Ecto neural progenitor cell (in vitro differentiated cells): ENCODE results near the gene SEMA6A.

Source experiments
- DNase-seq: peaks from one replicate; pipeline ENCODE4 v3.0.0-alpha.2; 2018; ENCODE audit warnings: low spot score

Gene SEMA6A

DNA sequence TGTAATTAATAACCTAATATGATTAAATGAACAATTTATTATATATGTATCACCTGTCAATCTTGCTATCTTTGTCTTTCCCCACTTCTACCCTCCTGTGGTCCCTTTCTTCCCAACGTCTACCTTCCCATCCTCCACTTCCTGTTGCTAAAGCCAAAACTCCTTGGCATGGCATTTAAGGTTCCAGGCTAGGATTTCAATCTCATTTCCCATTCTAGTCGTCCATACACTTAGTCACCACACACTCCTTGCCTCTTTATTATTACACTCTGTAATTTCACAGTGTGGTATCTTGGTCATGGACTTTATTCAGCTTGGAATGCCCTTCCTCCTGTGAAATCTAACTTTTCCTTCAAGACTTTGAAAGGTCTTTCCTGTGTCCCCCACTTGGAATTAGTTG, 115.3 kb downstream of the SEMA6A start:
- DNase-seq, result no peak

DNA sequence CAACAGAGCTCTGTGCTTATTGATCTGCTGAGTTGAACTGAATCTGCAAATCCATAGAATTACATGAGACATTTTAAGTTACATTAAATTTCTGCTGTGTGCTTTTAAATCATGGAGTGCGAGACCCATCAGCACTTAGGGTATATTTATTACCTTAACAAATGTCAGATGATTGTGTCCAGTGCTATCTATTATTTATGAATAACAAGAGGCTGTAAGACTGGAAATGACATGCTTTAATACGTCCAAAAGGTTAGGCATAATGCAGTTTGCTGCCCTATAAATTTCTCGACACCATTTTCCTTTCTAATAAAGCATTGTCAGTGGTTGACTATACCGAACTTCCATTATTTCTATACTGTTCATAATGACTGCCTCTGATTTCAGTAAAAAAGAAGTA, 117.6 kb downstream of the SEMA6A start:
- DNase-seq, result no peak

DNA sequence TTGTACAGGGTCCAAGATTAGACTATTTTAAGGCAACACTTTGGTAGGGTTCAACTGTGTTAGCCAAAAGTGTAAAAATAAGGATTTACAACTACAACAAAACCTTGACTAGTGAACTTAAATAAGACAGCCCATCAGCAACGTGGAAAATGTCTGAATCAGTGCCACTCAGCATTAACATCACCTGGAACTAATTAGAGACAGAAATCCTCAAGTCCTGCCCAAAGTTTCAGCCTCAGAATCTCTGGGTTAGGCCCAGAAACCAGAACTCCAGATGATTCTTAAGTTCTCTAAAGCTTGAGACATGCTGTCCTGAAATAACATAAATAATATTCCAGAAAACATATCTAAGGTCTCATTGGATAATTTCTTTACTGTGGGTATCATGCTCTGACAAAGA, 118.6 kb downstream of the SEMA6A start:
- no peak for DNase-seq

DNA sequence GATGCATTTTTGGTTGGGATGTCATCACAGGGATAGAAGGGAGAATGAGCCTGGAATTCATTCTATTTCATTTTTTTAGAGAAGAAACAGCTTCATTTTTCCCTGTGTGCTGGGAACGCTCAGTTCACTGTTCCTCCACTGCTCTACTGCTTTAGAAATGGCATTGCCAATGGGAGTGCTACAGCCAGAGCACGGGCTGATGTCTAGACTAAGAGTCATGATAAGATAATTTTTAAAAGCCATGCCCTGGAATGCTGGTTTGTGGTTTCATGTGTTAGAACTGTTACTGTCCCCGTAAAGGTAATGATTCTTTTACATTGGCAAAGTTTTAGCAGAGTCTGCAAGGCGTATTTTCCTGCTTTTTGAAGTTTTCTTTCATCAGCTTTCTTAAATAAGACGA, 119.6 kb downstream of the SEMA6A start:
- DNase-seq, result no peak

DNA sequence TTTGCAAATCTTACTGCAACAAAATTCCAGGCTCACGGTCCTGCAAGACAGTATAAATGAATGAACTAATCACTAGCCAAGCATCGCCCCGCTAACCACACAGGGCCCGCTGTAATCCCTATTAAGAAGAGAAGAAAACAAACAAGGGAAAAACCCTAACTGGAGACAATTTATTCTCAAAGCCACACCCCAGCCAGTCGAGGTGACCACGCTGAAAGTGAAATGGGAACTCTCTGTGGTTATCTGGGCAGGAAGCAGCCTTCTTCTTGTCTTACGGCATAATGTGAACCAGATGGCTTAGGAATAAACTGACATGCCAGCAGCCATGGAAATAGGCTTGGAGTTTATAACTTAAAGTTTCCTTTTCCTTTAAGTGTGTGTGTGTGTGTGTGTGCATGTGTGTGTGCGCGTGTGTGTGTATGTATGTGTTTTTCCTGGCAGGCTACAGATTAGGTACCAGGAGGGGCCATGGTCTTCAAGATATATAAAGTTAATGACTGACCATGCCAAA, 120.2 kb downstream of the SEMA6A start:
- DNase-seq, result no peak

DNA sequence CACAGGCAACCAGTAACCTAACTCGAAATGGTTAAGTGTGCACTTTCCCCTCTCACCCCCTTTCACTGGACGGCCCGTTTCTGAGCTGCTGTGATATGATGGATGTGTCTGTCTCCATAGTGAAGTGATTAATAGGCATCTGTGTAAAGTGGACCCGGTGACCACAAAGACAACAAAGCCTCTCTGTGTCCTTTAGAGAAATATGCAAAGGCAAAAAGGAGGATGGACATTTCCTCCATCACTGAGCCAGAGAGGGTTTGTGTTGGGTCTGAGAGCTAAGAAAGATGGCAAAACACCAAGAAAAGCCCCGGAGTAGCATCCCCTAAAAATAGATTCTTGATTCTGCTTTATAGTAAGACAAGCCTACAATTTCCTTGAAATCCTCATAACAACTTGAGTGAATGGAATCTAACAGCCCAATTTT, 120.6 kb downstream of the SEMA6A start:
- no peak for DNase-seq

DNA sequence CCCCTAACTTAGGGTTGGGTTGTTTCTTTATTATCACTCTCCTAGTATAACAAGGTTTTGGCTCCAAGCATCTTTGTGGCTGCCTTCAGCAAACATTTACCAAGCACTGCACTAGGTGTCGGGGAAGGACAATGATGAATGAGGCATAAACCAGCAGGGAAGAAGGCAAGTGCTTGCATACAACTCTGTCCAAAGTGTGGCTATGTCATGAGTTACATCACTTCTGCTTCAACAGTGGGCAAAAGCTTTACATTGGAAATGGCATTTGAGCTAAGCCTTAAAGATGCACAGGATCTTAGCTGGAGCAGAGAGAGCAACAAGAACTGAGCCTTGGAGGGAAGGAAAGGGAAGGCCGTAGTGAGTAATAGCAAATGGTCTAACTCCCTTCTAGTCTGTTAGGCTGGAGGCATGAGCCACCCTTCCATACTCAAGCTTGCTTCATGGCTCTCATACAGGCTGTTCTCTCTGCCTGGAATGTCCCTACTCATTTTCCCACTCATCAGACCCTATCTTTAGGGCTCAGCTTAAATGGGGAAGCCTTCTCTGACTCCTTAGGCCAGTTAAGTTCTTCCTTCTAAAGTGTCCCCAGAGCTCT, 121.8 kb downstream of the SEMA6A start:
- DNase-seq, result no peak

DNA sequence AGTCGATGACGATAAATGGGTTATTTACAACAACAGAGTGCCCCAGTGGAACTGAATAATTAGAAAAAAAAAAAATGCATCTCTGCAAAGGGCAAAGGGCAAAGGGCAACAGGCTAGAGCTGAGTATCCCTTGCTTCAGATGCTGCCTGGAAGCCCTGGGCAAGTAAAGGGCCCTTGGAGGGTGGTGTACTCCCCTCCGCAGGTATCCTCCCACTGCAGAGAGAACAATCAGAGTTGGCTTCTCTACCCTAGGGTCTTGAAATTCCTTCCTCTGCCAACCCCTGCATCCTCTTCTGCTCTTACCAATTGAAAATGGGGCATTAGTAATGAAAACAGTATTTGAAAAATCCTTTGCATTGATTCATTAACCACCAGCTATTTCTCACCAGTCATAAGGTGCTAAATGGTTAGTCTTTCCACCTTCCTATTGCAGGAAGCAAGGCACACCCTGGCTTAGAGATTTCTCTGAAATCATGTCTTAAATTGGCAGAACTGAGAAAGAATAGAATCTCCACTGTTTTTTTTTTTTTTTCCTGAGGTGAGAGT, 122.6 kb downstream of the SEMA6A start:
- DNase-seq, result no peak

DNA sequence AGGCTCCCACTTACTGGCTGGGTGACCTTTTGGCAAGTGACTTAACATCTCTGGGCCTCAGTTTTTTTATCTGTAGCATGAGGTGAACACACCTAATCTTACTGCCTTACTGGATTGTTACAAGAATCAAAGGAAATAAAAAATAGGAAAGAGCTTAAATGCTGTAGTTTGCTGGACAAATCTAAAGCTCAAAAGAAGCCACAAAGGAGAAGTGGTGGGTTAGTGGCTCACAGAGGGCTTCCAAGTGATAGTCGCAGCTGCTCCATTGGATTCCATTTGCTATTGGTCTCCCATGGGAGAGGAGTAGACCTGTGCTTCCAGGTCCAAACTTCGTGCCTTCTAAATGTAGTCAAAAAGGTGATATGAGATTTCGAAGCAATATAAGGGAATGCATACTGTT, 123.6 kb downstream of the SEMA6A start:
- DNase-seq, result no peak

DNA sequence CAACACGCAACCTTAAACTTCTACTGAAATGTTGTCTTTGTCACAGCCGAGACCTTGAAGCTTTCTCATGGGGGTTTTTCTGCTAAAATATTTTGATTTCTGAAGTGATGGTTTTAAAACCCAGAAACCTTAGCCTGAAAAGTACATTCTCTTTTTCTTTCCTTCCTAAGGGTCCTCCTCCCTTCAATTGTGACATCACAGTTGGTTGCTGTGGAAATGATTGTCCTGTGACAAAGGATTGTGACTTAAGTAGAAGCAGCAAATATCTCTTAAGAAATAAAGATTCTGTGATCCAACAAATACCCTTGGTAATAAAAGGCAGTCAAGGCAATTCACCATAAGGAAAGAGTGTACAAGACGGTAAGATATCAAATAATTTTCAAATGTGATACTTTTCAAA, 125.2 kb downstream of the SEMA6A start:
- DNase-seq, result no peak

DNA sequence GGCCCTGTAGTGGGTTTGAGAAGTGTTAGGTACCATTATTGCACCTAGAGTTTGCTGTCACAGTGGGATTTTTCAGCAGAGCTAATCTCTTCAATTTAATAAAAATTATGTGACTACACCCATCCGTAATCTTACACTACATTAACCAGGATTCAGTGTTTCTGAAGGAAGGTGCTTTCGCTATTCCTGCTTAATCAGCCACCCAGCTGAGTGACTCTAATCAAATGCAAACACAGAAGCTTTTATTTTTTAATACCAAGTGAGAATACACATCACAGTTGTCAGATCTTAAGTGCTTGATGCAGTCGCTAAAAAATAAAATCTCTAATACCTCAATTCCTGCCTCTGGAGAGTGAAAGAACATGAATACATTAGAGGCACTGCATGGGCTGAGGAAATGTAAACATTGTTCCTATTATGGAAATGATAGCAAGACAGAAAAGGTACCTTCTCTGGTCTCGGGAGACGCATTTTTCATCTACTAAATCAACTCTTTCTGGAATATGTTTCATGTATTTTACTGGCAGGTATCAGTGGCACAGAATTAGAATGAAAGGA, 125.7 kb downstream of the SEMA6A start:
- DNase-seq, result no peak

DNA sequence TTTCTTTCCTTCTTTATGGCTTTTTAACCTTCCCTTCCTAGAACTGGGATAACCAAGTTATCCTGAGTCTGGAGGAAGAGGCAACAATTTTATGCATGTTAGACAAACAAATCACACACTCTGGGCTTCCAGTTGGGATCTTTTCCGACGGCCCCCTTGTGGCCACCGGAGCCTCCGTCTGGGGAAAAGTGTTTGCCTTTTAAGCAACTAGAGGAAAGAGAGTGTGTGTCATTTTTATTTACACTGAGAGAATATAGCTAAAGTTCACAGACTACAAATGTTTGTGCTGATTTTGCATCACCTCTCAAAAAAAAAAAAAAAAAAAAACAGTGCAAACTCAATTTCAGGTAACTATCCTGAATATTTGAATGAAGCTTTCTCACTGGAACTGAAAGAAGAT, 126.2 kb downstream of the SEMA6A start:
- DNase-seq, result no peak

DNA sequence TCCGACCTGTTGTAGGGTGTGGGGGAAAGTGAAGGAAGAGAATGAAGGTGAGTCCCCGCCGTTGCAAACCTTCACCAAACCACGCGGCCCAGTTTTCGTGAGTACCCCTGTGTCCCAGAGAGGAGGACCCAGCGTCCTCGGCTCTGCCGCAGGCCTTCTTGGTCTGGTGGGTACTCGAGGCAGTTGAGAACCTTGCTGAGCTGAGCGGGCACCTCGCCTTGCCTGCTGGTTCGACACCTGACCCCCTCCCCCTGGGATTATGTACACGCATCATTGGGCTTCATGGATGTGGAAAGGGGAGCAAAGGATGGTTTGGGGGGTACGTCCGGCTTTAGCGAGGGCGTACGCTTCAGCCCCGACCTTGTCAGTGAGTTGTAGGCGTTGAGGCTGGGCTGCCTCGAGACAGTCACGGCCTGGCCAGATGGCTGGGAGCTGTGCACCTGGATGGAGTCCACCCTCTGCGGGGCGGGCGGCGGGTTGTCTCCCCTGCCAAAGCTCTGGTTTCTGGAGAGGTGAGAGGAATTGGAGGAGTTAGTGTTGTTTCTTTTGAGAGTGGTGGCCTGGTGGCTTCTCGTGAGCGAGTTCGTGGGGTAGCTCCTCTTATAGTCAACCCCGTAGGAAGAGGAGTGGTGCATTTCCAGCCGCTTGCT, 128.1 kb downstream of the SEMA6A start:
- DNase-seq, result no peak

DNA sequence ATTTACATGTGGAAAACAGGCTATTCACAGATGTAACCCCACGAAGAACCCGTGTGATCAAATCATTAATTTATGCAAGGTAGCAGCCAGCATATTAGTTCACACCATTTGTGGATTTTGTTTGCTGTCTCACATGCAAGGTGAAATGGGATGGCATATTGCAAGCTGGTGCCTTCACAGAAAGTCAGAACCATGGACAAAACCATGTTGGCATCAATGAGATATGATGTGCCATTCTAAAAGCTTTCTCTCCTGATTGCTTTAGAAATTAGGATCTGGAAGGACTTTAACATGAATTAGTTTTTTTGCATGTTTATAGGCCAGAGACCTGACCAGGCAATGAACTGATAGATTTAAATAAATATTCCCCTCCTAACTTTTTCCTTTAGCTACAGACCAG, 129.3 kb downstream of the SEMA6A start:
- DNase-seq, result no peak

DNA sequence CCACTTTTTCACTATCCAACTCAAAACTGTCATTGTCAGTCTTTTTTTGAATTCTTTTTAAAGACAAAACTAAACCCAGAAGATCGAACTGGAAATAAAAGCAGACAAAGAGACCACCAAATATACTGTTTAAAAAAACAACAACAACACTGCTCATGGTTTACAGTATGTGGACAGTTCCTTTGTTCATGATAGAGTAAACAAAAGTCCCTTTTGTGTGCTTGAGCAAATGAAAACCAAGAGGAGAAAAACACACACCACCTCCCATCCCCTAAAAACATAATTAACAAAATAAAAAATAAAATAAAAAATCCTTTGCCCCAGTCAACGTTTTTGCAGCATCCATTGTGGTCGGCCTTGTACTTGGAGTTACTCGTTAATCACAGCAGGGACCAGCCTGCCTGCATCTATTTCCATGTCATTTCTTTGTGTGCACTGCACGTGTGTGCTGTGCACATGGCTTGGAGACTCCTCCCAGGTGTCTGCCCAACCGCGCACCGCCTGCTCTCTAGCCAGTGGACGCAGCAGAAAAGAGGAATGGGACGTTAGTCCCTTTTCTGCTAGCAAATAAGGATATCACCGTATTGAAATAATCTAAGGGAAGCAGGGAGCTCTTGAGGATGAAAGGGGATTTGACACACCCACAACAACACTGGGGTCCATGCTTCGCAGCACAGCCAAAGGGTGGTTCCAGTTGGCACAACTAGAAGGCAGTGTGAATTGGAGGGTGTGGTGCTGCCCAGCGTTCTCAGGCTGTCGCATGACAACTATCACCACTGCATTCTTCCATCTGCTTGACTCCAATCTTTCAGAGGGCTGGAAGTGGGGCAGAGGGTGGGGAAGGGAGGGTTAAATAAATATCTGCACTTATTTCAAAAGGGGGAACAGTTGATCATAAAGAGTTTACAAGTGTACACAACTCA, 130.0 kb downstream of the SEMA6A start:
- DNase-seq, result no peak

DNA sequence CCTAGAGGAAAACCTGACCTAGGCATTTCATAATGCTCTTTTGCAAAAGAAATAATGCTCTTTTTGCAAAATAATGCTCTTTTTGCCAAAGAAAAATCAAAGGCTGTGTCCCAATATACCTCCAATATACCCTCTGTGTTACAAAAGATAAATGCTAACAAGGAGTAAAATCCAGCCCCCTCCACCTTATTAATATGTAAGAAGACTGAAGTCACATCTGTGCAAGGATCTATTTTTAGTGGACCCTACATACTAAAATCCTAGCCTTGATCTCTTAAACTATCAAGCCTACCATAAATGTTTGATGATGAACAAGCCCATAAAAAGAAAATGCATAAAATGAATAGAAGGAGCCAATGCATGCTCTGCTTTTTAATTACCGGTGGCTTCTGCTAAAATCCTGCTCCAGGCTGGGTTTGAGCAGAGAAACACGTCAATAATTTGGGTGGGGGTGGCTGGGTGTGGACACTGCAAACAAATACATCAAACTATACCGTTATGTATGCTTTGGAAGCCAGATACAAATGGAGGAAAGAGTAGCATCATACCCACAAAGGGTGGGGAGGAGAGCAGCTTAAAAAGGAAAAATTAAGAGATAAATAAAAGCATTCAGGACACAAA, 131.6 kb downstream of the SEMA6A start:
- no peak for DNase-seq

DNA sequence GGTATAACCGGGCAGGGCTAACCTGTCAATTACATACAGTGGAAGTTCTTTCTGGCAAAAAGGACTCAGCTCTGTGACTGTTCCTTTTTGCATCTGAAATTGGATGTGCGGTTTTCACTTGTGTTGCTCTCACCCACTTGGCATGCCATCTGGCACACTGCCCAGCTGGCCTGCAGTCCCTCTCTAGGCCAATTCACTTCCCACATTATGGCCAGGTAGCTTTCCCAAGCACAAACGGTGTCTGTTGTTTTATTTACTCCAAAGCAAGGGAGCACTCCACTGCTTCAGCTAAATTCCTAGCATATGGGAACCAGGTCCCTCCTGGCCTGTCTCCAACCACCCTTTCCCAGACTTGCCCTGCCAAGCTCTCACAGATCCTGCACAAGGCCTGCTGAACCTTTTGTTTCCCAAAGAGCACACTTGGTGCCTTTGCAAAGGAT, 132.5 kb downstream of the SEMA6A start:
- DNase-seq, result no peak

DNA sequence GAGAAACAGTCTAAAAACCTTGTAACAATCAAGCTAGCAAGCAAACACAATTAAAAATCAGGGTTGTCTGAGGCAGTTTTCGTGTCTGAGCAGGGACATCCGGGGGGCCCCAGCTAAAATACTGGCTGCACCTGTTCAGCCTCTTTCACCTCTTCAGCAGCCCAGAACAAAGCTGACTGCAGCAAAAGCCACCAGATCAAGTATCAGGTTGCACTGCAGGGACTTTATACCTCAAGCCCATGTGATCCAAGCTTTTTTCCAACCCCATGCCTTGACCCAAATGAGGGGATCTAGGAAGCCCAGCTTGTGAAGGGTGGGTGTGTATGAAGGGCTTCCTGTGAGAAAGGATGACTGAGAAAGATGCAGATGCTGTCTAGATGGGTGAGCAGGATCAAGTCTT, 133.4 kb downstream of the SEMA6A start:
- DNase-seq, result no peak

DNA sequence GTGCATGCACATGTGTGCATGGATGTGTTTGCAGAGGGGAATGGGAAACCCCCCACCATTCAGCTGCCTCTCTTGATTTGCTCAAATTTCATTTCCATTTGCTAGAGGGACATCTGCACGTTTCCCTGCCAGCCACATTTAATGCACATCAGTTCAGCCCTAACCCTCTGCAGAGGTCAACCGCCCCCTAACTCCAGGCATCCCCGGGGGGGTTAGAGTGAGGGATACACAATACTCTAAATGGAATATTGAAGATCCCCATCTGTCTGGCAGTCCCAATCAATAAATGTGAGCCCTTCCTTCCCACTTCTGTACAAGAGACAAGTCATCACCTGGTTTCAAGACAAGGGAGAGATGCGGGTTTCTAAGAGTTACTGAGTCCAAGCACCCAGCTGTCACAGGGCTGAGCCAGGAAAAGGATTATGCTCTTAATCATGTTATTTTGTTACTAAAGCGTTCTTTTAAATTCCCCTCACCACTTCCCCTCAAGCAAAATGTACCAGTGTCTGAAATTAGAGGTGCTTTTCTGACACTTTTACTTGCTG, 134.1 kb downstream of the SEMA6A start:
- DNase-seq, result no peak

DNA sequence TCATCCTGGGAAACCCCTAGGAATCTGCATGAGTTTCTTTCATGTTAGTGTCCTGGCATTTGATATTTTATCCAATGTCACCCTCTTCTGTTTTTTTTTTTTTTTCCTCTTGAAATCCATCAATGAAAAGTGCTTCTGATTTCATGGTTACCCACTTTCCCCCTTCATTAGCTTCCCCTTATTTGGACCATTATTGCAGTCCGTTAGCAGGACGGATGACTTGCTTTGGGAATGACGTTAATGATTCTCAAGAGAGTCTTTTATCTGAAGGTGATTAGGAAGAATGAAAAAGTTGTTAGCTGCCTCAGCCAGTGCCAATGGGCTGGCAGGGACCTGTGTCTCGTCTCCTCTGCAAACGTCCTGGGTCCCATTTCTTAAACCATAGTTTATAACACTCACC, 134.7 kb downstream of the SEMA6A start:
- no peak for DNase-seq

DNA sequence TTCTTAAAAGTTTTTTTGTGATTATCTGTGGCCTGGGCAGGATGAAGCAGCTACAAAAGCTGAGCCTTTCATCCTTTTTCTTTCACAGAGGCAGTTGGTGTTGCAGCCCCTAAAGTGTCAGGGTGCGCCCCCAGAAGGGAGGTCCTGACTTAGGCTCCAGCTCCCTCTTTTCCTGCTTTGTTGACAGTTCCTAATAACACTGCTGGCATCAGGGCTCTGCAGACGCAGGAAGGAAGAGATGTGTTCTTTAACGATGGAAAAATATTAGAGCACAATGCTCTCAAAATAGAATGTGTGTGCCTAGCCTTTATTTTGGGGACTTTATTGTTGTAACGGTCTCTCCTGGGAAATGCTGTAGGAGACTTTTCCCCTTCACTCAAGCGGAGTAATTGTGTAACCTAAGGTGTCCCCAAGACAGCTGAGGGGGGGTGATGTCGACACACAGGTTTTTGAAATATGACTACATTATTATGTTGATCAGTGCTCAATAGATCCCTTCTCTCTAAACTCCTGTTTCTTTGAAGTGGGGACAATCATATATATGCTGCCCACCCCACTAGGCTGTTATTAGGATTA, 135.6 kb downstream of the SEMA6A start:
- no peak for DNase-seq
